ENCODE measurements around the gene MRPL45.
A peak's percentile ranks its signal among the peaks of the same experiment; 100 is the strongest.

The MRPL45 gene

GRCh38 chr17:38326996-38327792 lies 30.2 kb downstream of the MRPL45 start:
- DNase-seq = no peak

- DNase-seq = no peak
Measured at GRCh38 chr17:38327936-38328335, 31.0 kb downstream of the MRPL45 start.

DNA sequence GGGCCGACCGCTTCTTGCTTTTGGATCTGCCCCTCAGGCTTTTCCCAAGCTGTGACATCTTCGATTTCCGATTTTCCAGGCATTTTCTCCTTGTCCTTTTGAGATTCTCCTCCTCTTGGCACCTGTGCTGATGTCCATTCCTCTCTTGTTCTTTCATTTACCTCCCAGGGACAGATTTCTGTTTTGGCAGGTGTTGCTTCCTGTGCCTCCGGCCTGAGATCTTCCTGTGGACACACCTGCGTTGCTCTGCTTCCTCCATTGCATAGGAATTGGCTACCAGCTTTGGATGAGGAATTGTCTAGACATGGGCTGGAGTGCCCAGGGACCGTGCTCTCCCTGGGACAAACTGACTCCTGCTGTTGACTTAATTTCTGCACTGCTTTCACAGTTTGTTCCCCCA lies 31.7 kb downstream of the MRPL45 start:
- no peak for DNase-seq

DNA sequence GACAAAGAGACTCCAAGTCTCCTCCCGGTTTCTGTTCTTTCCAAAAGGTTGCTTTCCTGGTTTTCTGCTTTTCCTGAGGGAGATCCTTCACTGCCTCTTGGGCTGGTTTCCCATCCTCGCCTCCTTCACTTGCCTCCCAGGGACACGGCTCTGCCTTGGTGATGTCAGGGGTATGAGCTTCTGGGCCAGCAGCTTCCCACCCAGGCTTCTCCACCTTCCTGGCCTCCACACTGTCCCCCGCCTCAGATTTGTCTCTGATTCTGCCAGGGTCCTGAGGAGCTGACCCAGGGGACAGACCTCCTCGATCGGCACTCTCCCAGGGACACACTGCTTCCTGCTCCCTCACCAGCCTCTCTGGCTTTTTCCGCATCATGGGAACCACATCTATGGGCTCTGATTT lies 32.3 kb downstream of the MRPL45 start:
- DNase-seq = no peak

GRCh38 chr17:38329808-38330730 lies 33.1 kb downstream of the MRPL45 start:
- no peak for DNase-seq

DNA sequence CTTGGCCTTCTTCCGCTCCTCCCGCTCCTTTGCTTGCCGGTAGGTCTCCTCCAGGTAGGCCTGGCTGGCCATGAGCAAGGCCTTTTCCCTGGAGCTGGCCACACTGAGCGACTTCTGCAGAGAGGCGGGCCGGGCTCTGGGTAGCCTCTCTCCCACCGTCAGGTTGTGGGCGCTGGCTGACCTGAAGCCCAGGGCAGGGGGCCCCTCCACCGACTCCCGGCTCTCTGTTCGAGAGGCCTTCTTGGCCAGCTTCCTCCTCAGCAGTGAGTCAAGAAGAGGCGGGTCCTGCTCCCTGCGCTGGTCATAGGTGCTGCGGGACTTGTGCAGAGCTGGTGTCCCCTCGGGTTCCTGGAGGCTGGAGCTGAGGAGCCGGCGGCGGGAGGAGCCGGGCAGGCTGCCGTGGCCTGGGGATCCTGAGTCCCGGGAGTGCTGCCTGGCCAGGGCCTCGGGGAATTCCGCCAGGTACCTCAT lies 34.0 kb downstream of the MRPL45 start:
- no peak for DNase-seq

- no peak for DNase-seq
Measured at GRCh38 chr17:38332735-38333134, 35.8 kb downstream of the MRPL45 start.

DNA sequence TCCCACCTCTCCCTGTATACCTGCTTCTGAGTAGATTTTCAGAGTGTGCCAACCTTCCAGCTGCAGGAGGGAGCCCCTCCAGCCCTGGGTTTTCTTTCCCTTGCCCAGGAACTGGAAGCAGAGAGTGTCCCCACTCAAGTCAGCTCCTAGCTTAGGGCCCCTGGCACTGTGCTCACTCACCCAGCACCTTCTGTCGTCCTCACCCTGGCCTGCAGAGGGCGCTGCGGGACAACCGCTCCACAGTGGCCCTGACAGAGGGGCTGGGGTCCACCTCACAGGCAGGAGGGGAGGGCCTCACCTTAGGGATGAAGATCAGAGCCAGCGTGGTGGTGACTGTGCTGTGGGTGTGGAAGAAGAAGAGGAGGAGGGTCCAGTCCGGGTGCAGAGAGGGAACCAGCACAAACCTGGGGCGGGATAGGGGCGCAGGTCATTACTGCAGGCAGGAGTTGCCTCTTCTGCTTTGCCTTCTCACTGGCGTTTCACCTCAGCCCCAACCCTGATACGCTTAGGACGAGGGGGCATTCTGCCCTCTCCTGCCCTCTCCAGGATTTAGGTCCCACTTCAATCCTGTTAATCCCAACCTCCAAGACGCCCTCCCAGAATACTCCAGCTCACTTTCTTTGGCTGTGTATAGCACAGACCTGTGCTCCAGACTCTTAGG lies 36.8 kb downstream of the MRPL45 start:
- DNase-seq = peak; percentile 3

- no peak for DNase-seq
Measured at GRCh38 chr17:38334480-38335364, 37.8 kb downstream of the MRPL45 start.

GRCh38 chr17:38336838-38337237 lies 39.9 kb downstream of the MRPL45 start:
- DNase-seq = no peak

DNA sequence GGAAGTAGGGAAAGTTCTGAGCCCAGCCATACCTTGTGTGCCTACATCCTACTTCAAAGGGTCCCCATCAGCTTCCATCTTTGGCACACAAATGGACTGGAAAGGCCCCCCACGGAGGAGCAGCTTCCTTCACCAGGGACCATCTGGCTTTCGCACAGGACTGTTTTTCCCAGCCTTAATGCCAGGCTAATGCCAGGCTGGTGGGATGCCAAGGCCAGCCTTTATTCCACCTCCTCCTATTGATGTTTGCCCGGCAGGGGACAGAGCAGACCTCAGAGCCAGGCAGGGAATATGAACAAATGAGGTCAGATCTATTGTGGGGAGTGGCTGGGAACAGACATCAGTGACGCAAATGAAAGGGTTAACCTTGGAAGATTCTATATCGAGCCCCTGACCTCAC lies 41.1 kb downstream of the MRPL45 start:
- DNase-seq = no peak

DNA sequence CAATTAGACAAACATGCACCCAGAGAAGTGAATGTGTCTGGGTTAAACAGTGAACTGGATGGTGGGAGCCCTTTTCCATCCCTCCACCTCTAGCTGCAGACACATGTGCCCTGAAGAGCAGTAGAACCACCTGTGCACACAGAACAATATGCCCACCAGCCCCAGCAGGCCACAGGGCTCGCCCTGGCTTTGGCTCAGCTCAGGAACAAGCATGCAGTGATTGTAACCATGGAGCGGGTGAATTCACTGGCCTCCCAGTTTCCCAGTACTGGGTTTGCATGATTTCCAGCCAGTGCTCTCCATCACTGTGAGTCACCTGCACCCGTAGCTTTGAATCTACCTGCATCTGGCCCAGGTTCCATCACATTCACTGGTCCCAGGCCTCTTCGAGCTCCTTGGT lies 41.6 kb downstream of the MRPL45 start:
- DNase-seq = no peak

GRCh38 chr17:38339891-38340290 lies 42.9 kb downstream of the MRPL45 start:
- DNase-seq = no peak

GRCh38 chr17:38341035-38341721 lies 44.2 kb downstream of the MRPL45 start:
- peak; percentile 89 for DNase-seq

DNA sequence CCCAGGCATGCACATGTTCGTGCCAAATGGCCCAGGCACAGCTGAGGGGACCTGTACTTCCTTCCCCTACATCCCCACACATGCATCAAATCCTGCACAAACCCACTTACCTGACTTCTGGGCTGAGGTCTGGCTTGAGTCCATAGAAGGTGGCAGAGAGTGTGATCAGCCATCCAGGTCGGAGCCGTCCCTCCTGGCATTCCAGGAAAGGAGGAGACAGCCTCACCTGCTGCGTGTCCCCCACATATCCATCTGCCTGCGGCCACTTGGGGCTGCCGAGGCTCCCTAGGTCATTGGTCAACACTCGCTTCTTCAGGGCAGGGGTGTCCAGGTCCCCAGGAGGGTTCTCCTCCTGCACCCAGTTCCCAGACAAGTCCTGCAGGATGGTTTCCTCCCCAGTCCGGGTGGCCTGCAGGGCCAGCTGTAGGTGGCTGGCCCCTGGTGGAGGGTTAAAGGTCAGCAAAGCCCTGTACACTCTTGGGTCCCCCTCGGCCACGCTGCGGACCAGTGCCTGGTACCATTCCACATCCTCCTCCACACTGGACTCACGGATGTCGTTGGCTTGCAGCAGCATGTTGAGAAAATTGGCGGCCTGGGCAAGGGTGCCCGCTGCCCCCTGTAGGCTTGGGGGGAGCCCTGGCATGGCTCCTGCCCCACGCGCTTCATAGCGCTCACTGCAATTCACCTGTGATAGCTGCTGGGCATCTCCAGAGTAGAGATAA lies 46.1 kb downstream of the MRPL45 start:
- DNase-seq = no peak

DNA sequence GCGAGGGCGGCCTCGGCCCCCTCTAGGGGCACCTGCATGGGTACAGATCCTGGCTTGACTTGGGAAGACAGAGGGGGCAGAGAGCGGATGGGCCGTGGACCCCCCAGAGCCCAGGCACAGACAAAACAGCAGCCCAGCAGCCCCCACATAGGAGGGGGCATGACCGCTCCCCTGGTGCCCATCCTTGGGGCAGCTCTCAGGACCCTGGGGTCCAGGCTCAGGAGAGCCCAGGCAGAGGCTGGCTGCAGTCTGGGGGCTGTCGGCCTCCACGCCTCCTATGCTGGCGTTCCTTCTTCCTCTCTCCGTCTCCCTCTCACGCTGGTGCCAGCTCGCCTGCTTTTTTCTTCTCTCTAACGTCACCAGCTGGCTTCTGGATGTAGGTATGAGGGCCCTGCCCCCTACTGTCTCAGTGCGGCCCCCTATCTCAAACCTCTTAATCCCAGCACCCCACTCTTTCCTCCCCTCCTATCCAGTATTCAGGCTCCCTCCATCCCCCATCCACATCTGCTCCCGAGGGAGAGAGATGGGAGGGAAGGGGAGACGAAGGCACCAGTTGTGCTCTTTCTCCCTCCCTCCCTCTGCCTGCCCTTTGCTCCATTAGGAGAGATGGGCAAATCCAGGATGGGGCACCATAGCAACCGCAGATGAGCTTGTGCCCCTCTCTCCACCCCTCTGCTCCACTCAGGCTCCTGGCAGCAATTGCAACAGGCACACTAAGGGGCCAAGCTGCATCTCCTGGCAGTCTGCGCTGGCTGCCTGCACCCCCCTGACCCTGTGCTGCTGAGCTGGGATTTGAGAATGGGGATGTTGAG lies 46.8 kb downstream of the MRPL45 start, which contains the start of gene GPR179:
Gene GPR179 (minus strand): TSS at position 349 of the 812 bp plus-strand sequence. CDS start 167 bp downstream, at position 182.
- no peak for DNase-seq

DNA sequence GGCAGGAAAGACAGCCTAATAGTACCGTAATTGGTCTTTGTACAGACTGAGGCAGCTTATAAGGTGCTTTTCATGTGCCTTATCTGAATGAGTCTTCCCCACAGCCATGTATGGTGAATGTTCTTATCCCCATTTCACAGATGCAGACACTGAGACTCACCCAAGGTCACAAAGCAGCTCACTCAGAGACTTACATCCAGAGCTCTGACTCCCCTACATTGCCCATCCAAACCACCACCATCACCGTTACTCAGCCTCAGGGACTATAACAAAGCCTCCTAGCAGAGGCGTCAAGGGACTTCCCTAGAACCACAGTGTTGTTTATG lies 47.4 kb downstream of the MRPL45 start:
- no peak for DNase-seq

DNA sequence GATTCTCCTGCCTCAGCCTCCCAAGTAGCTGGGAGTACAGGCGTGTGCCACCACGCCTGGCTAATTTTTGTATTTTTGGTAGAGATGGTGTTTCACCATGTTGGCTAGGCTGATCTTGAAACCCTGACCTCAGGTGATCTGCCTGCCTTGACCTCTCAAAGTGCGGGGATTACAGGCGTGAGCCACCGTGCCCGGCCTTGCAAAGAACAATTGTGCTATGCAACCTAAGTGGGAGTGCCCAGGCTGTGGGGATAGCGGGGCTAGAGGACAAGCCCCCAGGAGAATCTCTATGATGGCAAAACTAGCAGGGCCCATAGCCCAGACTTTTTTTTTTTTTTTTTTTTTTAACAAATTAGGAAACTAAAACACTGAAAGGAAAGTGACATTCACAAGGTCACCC lies 48.8 kb downstream of the MRPL45 start:
- DNase-seq = no peak

DNA sequence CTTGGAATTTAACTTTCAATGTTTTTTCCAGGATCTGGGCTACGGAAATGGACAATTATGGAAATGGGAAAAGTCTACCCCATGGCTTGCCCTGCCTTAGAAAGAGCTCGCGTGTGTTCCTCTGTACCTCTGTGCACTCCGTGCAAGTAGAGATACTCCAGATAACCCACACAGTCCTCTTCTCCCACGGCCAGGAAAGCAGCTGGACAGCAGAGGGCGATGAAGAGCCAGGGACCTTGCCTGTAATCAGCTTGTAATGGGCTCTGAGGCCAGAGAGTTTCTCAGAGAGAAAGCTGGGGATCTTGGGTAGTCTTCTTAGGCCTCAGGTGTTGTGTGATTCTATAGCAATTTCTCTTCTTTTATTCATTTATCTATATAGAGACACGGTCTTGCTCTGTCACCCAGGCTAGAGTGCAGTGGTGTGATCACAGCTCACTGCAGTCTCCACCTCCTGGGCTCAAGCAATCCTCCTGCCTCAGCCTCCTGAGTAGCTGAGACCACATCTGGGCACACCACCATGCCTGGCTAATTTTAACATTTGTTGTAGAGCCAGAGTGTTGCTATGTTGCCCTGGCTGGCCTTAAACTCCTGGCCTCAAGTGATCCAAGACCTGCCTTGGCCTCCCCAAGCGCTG lies 52.2 kb downstream of the MRPL45 start:
- peak; percentile 77 for DNase-seq

- DNase-seq = no peak
Measured at GRCh38 chr17:38350035-38350434, 53.1 kb downstream of the MRPL45 start.

Data from DMS153 (cell line).